Spleen (tissue), 13 donors: ENCODE measurements around the gene ZNF860. TPM values are rescaled to one million over a fixed set of nuclear protein-coding genes. Genes with fewer than 3 reads are reported as not detected.

ENCODE experiments used
- DNase-seq: peaks from one replicate; pipeline ENCODE4 v3.0.0-alpha.2; 2020
- H3K27ac ChIP-seq, 8 donors: fragments of 200-600 bp; sonication (generic) in 7 of 8; 1 replicate in 4 of 8; 2 replicates in 4 of 8; pipeline versions ENCODE4 v1.5.0 to v1.8.0; 2016 to 2021; ENCODE audit warnings: inconsistent platforms in 4 of 8, mild to moderate bottlenecking in 4 of 8, moderate library complexity in 1 of 8
- H3K27me3 ChIP-seq, 7 donors: fragments of 200-600 bp; sonication (generic) in 6 of 7; replicated peaks in 1 of 7; 1 replicate in 4 of 7; 2 replicates in 3 of 7; pipeline versions ENCODE4 v1.5.0 to v1.8.0; 2016 to 2021; ENCODE audit warnings: inconsistent platforms in 3 of 7, mild to moderate bottlenecking in 1 of 7
- H3K36me3 ChIP-seq, 6 donors: fragments of 200-600 bp; sonication (generic) in 5 of 6; 1 replicate in 4 of 6; 2 replicates in 2 of 6; pipeline versions ENCODE4 v1.5.0 to v1.8.0; 2016 to 2021; ENCODE audit warnings: inconsistent platforms in 2 of 6
- H3K4me1 ChIP-seq, 6 donors: fragments of 200-600 bp; sonication (generic) in 5 of 6; 1 replicate in 3 of 6; 2 replicates in 3 of 6; pipeline versions ENCODE4 v1.5.0 to v1.8.0; 2016 to 2021; ENCODE audit warnings: inconsistent platforms in 3 of 6
- H3K4me3 ChIP-seq, 8 donors: fragments of 200-600 bp; sonication (generic) in 7 of 8; 1 replicate in 4 of 8; 2 replicates in 4 of 8; pipeline versions ENCODE4 v1.5.0 to v1.8.0; 2016 to 2021; ENCODE audit warnings: inconsistent platforms in 4 of 8, mild to moderate bottlenecking in 4 of 8, moderate library complexity in 2 of 8
- H3K9me3 ChIP-seq, 8 donors: fragments of 200-600 bp; sonication (generic) in 7 of 8; 1 replicate in 4 of 8; 2 replicates in 4 of 8; pipeline versions ENCODE4 v1.5.0 to v1.8.0; 2016 to 2021; ENCODE audit warnings: inconsistent platforms in 4 of 8
- POLR2A ChIP-seq, 3 donors: fragments of 450-650 bp; IDR thresholded peaks; one replicate each; pipeline ENCODE4 v1.5.1; 2017; ENCODE audit warnings: antibody characterized with exemption in 3 of 3, mild to moderate bottlenecking in 1 of 3
- POLR2AphosphoS5 ChIP-seq, 3 donors: sonication (generic); formaldehyde crosslinking; IDR thresholded peaks; one replicate each; pipeline ENCODE4 v1.5.1; 2017; ENCODE audit warnings: antibody characterized with exemption in 3 of 3
- WGBS, 5 donors: extraction: QIAGEN DNeasy Blood & Tissue Kit in 3 of 5; methylation state at CpG; one replicate each; pipeline versions ENCODE4 v1.1.5 to v1.1.7; 2013 to 2018; 5-methylcytosine and 5-hydroxymethylcytosine counted together
- intact Hi-C: fragments of 100-400 bp; cut with DNase I; formaldehyde crosslinking; loops from one replicate; pipeline ENCODE4 v1.15.0; 2023; ENCODE audit warnings: low total_unique reads
- long read RNA-seq, 2 donors: transcript quantifications; one replicate each; lab custom pipeline, GENCODE V29; 2026
- polyA plus RNA-seq, 3 donors: library from polyadenylated mRNA; stranded (reverse); fragments of 200-250 nt; gene quantifications; one replicate each; pipeline ENCODE4 v1.2.1, GENCODE V29; 2013
- total RNA-seq, 7 donors: library from RNA; depleted of rRNA in 3 of 7; stranded (reverse); fragments of >200 nt in 3 of 7; fragmentation: NEBNext Ultra II Directional in 4 of 7; extraction: Animal tissue kit (Norgen Biotek cat#: 25700) in 4 of 7; gene quantifications; one replicate each; pipeline versions ENCODE4 v1.1.0 to v1.2.1, GENCODE V29; 2016 to 2021
- TF ChIP-seq, protein P1 (sequence below), 11 experiments: fragments of 200-600 bp in 7 of 11; fragments of 450-650 bp in 4 of 11; sonication (generic) in 4 of 11; IDR thresholded peaks in 8 of 11; conservative IDR thresholded peaks in 3 of 11; 1 replicate in 7 of 11; 2 replicates in 4 of 11; pipeline versions ENCODE4 v1.4.0 to v1.8.0; 2016 to 2021; ENCODE audit warnings: antibody characterized with exemption in 11 of 11, inconsistent platforms in 4 of 11, mild to moderate bottlenecking in 1 of 11
- donor health status: healthy with polysubstance abuse.
- donor health status: DM: no; HTN: no; CAD: no; lungs with moderate emphysema.
- donor health status: DM: no; HTN: no; CAD: no.
- donor health status: Bipolar disorder and iron deficiency.
- donor health status: healthy.
- donor health status: DM: no; HTN: no; CAD: no.
- donor health status: DM: yes; HTN: yes; CAD: no.

ZNF860 gene
- total RNA-seq (1 to 10 TPM; 3.1 to 9.5 (median 5.6) TPM), polyA plus RNA-seq (1 to 10 TPM; 1.3 to 1.6 (median 1.6) TPM)
- long read RNA-seq, donor 1 = 0 reads
- long read RNA-seq, donor 2 = 0 reads

DNA sequence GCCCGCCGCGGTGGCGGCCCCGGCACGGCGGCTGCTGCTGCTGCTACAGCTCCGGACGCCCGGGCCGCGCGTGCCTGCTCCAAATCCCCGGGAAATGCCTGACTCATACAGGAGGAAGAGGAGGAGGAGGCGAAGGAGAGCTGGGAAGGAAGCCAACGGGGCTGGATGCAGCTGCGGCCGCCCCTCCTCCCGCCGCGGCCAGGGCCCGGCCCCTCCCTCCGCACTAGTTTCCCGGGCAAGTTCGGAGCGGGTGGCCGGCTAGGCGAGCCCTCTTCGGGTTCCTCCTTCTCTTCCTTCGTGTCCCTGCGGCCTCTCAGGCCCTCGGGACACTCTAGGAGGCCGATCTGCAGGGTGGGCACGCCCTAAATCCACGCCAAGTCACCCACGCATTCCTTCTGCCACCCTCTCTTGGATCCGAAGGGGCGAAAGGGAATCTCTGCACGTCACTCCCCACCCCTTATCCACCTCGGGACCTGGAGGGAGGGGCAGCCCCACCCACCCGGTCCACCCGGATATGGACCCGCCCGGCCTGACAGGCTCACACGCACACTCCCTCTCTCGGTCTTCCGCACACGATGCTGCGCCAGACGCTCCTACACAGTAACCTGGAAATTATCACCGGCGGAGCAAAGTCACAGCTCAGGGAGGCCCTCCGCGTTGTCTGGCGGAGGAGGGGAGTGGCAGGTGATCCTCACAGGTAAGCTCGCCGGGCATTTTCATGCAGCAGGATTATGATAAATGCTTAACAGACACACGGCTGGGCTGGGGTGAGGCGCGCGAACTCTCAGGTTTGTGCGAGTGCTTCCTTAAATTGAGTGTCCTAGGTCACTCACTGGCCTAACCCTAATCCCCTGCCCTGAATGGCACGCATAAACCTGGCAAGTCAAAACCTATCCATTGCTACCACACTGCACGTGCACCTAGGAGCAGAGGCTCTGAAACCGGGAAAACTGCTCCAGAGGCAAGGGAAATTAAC, at the start of gene ZNF860, which contains the start of gene OSBPL10:
Gene ZNF860, plus strand, starts transcription at position 545 of the 976 bp plus-strand sequence. CDS start 7,330 bp downstream, outside the sequence.
Gene OSBPL10, minus strand, starts transcription at position 57 of the 976 bp plus-strand sequence. CDS start 83 bp downstream, outside the sequence.
- Histone ChIP-seq H3K27ac (peak within 1 kb of the TSS; percentile 79 to 95 (median 88)), H3K9me3 (no peaks in the 10 kb centered on the region), H3K27me3 (peaks cover 0 to 31% (median 10%) of the 10 kb centered on the region in 7 donors), H3K36me3 (peaks cover 0 to 4% (median 0%) of the 10 kb centered on the region in 6 donors), H3K4me1 (peaks cover 3 to 88% (median 47%) of the 10 kb centered on the region in 6 donors), H3K4me3 (peak within 1 kb of the TSS; percentile 62 to 92 (median 68))
- TF ChIP-seq POLR2AphosphoS5 (IDR thresholded peaks at IDR 0.05) = peak; percentile 66 to 87 (median 79)
- TF ChIP-seq, protein P1, sequence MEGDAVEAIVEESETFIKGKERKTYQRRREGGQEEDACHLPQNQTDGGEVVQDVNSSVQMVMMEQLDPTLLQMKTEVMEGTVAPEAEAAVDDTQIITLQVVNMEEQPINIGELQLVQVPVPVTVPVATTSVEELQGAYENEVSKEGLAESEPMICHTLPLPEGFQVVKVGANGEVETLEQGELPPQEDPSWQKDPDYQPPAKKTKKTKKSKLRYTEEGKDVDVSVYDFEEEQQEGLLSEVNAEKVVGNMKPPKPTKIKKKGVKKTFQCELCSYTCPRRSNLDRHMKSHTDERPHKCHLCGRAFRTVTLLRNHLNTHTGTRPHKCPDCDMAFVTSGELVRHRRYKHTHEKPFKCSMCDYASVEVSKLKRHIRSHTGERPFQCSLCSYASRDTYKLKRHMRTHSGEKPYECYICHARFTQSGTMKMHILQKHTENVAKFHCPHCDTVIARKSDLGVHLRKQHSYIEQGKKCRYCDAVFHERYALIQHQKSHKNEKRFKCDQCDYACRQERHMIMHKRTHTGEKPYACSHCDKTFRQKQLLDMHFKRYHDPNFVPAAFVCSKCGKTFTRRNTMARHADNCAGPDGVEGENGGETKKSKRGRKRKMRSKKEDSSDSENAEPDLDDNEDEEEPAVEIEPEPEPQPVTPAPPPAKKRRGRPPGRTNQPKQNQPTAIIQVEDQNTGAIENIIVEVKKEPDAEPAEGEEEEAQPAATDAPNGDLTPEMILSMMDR (IDR thresholded peaks at IDR 0.05 in 8 of 11, conservative IDR thresholded peaks at IDR 0.05 in 3 of 11) = no peak
- peak in 1 of 3 donors; percentile 64 for TF ChIP-seq POLR2A (IDR thresholded peaks at IDR 0.05)
- 7 to 19% (median 9%) methylated on average over 28 to 65 of the region's 65 CpGs for WGBS, 5 donors
- intact Hi-C loops = no loop called here
- peak; percentile 90 for DNase-seq

DNA sequence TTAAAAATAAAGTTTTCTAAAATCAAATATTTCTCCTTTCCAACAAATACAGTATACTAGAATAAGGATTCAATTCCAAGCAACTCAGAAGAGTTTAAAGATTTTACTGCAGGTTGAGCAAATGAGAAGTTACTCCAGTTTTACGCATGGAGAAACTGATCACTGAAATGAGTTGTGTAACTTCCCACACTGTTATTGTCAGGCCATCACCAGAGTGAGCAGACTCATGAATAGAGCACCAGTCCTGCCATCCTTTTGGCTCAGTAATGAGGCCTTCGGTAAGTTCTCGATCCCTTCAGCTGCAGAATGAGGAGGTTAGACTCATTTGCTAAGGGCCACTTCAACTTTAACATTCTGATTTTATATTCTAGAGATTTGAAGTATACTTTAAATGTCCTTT, 48.6 kb upstream of the ZNF860 start:
- Histone ChIP-seq H3K27me3 (no peaks in the 10 kb centered on the region), H3K9me3 (no peaks in the 10 kb centered on the region), H3K4me3 (no peak overlapping the region), H3K4me1 (peaks cover 12 to 88% (median 44%) of the 10 kb centered on the region in 6 donors), H3K27ac (peak overlapping the region in 5 of 8 donors; percentile 5 to 58 (median 20)), H3K36me3 (no peaks in the 10 kb centered on the region)
- no peak for DNase-seq
- 70 to 87% (median 79%) methylated on average over 3 of the region's 3 CpGs for whole genome bisulfite sequencing, 5 donors
- intact Hi-C loops = no loop called here
- TF ChIP-seq POLR2AphosphoS5 (IDR thresholded peaks at IDR 0.05) = no peak
- TF ChIP-seq, protein P1 (IDR thresholded peaks at IDR 0.05 in 8 of 11, conservative IDR thresholded peaks at IDR 0.05 in 3 of 11) = no peak
- no peak for TF ChIP-seq POLR2A (IDR thresholded peaks at IDR 0.05)

DNA sequence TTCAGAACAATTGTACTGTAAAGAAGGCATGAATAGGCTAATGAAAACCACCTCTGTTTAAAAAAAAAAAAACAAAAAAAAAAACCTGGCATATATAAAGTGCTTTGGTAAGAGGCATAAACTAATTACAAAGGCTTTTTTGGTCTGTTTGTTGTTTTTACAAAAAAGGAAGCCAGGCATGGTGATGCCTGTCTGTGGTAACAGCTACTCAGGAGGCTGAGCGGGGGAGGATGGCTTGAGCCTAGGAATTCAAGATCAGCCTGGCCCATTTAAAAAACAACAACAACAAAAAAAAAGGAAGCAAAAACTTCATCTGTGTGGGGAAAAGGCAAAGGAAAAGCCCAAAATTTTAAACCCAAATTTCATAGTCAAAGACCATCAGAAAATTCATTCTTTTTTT, 47.5 kb upstream of the ZNF860 start:
- TF ChIP-seq POLR2A (IDR thresholded peaks at IDR 0.05) = no peak
- no peak for TF ChIP-seq POLR2AphosphoS5 (IDR thresholded peaks at IDR 0.05)
- TF ChIP-seq, protein P1 (IDR thresholded peaks at IDR 0.05 in 8 of 11, conservative IDR thresholded peaks at IDR 0.05 in 3 of 11) = no peak
- peak overlapping the region in 4 of 8 donors; percentile 20 to 58 (median 26) for H3K27ac ChIP-seq
- no peaks in the 10 kb centered on the region for H3K36me3 ChIP-seq
- WGBS, 5 donors = 36 to 59% (median 55%) methylated on average over 1 of the region's 1 CpG
- intact Hi-C loops = no loop called here
- H3K4me3 ChIP-seq = no peak overlapping the region
- no peaks in the 10 kb centered on the region for H3K9me3 ChIP-seq
- no peak for DNase-seq
- no peaks in the 10 kb centered on the region for H3K27me3 ChIP-seq
- H3K4me1 ChIP-seq = peaks cover 12 to 82% (median 40%) of the 10 kb centered on the region in 6 donors
